ENCODE measurements around the gene FOXN4.
A peak's percentile ranks its signal among the peaks of the same experiment; 100 is the strongest.

The FOXN4 gene

DNA sequence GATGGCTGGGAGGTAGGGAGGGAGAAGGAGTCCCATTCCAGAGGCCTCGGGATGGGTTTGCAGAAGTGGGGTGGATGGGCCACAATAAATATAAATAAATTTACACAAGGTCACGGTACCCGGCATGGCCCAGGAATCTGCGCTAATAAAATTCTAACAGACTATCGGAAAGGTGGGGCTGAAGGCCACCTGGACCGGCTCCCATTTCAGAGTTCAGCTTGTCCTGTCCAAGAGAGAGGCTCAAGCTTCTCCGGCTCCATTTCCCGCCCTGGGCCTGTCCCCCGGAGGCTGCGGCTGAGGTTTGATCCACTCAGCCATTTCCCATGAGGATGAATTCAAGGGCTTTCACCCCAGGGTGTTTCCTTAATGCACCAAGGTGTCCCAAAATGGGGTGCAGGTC lies 30.2 kb downstream of the FOXN4 start:
- no peak for DNase-seq

DNA sequence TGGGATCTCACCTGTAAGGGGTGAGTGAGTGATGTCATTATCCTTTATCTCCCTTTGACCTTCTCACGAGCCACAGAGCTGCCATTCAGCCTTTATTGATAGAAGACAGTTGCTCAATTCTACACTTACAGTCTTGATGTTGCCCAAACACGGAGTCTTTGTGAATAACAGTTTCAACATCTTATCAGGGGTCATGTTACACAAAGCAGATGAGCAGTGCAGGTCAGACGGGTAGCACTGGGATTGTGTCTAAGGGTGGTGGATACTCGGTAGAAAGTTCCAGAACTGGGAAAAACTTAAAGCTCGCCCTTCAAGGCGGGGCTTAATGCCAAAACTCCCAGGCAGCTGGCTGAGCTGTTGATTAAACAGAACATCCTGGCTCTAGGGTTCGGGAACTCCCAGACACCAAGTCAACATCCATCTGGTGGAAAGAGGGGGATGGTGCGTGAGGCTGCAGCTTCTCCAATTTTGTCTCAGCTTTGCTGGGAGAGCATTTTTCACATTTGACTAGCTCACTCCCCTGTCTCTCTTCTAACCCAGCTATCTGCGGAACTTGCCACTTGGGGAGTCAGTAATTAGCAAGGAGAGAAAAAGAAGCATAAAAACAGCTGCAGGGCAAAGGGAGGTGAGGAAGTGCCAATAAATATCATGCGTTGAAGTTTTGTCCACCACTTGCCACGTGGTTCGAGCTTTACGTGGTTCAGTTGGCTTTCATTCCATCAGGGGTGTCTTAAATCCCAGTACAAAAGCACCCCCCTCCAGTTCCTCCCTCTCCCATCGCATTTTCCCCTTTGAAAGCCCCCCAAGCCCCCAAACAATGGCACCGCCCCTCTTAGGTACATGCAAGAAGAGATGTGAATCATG lies 31.0 kb downstream of the FOXN4 start:
- DNase-seq, result no peak

DNA sequence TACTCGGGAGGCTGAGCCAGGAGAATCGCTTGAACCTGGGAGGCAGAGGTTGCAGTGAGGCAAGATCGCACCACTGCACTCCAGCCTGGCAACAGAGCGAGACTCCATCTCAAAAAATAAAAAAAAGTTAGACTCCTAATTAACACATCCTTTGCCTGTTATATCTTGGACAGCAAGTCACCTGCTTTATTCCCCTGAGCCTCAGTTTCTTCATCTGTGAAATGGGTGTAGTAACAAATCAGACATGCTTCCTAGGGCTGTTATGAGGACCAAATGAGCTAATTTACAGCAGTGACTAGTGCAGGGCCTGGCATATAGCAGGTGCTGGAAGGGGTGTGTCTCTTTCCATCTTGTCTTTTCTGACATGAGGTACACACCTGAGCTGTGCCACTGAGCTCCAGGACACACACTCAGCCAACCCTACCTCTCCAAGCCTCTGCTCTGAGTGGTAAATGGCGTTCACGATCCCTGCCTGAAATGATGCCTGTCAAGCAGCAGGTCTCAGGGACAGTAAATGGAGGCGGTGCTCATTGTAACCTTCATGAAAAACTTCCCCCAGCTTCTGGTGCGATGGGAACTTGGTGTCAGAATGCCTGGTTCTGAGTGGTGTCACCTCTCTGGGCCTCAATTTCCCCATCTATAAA lies 31.7 kb downstream of the FOXN4 start:
- no peak for DNase-seq

DNA sequence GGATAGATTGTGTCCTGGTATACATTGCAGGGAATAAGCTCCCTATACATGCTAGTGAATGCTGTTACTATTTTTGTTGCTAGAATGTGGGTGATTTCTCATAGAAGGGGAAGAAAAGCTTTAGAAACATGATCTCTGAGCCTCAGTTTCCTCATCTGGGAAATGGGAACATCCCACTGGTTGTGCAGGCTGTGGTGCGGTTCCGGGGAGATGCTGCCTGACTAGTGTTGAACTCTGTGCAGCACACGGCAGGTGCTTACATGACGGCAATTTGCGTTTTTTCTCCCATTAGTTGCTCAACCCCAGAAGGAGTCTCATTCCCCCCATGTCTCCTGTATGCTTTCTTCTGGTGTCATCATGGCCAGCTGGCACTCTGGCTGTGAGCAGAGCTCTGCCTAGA lies 32.9 kb downstream of the FOXN4 start:
- no peak for DNase-seq

DNA sequence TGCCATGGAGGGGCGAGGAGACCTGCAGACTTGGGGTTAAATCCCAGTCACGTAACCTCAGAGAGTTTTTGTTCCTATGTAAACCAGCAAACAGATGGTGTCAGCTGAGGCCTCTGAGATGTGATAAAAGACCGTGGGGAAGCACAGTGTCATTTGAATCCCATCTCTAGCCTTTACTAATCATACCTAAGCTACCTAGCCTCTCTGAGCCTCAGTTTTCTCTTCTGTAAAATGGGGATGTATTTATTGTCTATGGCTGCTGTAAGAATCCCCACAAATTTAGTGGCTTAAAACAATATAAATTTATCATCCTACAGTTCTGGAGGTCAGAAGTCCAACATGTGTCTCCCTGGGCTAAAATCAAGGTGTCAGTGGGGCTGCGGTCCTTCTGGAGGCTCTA lies 33.9 kb downstream of the FOXN4 start:
- DNase-seq, result no peak

DNA sequence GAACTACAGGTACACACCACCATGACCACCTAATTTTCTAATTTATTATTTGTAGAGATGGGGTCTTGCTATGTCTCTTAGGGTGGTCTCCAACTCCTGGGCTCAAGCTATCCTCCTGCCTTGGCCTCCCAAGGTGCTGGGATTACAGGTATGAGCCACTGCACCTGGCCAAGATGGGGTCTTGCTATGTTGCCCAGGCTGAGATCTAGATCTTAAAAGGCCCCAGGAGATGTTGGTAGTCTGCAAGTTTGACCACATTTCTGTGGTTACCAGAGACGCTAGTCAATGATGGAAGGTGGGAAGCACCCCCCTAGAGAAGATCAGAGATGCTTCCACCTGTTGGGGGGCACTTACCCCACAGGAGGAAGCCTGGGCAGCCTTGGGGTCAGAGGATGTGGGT lies 34.7 kb downstream of the FOXN4 start:
- DNase-seq, result no peak

DNA sequence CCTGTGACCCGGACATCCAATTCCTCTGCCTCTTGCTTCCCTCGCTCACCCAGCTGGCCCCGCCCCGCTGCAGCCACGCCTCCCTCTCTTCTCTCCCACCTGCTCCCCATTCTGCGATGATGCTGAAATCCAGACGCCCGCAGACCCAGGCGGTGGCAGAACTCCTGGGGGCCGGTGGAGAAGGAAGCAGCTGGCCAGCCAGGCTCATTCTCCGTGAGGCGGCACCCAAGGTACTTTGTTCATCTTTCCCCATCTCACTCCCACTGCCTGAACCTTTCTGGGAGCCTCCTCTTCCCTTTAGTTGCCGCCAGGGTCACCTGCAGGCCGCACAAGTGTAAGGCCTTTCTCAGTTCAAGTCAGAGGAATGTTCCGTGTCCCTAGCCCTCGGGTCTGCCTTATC lies 35.7 kb downstream of the FOXN4 start:
- peak; percentile 68 for DNase-seq

DNA sequence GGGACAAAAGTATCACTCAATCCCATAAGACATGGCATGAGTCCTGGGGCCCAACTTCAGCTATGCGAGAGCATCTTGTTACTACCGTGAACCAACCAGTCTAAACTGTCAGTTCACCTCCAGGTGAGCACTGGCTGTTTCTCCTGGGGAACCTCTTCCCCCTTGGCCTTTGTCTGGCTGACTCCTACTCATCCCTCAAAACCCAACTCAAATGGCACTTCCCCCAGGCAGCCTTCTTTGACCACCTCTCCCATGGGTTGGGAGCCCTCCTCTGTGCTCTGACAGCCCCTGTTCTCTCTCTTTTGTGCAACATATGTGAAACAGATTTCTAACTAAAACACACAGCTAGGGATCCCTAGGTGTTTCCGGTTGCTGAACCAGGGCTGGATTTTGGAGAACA lies 37.7 kb downstream of the FOXN4 start:
- DNase-seq, result no peak

DNA sequence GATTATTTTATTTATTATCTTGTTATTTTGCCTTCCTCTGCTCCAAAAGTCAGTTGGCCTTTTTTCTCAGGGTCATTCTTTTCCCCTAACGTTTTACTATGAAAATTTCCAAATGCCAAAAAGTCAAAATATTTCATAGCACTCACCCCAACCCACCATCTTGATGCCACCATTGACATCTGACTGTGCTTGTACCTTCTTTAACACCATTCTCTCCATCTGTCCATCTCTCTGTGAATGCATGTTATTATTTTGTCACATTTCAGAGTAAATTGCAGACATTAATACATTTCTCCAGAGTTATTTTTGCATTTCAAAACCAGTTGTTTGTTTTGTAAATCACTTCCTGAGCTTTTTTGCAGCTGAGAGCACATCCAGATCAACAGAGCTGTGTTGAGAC lies 38.6 kb downstream of the FOXN4 start:
- no peak for DNase-seq

DNA sequence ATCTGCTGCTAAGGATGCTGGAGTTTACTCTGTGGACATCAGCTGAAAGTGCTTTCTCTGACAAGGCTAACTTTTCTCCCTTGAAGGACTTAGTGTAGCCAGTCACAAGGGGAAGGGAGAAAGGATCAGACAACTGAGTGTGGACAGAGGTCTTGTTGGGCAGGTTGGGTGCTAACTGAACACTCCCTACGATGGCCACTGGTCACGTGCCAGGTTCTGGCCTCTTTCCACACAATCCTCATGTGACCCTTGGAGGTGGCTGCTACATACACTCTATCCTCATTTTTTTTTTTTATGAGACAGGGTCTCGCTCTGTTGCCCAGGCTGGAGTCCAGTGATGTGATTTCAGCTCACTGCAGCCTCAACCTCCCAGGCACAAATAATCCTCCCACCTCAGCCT lies 39.7 kb downstream of the FOXN4 start:
- DNase-seq, result no peak

DNA sequence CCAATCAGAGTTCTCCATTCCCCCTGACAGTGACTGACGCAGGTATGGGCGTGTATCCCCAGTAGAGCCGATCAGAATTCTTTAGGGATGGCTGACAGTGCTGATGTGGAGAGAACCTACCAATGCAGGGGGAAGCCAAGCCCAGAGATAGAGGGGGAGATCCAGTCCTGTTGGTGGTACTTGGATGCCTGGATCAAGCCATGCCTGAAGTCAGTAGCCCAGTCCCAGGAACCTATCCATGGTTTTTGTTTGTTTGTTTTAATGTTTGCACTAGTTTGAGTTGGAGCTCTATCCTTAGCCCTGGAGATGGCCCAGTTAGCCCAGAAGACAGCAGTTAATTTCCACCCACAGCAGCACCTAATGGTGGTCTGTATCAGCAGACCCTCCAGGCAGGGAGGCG lies 40.2 kb downstream of the FOXN4 start:
- no peak for DNase-seq

DNA sequence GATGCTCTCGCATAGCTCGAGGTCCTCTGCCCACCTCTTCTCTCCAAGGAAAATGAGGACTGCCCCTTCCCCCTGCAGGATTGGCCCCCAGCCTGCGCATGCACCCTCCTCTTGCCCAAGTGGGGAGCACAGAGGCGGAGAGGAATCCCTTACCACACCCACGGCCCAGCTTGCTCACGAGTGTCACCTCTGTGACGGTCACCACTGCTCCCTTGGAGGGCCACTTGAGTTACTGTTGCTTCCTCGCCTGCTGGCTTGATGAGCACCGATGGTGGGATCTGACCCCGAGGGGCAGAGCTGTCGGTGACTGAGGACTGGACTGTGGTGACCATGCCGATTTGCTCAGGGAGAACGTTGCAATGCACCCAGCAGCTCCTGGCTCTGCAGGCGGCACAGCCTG lies 41.7 kb downstream of the FOXN4 start:
- DNase-seq, result no peak

DNA sequence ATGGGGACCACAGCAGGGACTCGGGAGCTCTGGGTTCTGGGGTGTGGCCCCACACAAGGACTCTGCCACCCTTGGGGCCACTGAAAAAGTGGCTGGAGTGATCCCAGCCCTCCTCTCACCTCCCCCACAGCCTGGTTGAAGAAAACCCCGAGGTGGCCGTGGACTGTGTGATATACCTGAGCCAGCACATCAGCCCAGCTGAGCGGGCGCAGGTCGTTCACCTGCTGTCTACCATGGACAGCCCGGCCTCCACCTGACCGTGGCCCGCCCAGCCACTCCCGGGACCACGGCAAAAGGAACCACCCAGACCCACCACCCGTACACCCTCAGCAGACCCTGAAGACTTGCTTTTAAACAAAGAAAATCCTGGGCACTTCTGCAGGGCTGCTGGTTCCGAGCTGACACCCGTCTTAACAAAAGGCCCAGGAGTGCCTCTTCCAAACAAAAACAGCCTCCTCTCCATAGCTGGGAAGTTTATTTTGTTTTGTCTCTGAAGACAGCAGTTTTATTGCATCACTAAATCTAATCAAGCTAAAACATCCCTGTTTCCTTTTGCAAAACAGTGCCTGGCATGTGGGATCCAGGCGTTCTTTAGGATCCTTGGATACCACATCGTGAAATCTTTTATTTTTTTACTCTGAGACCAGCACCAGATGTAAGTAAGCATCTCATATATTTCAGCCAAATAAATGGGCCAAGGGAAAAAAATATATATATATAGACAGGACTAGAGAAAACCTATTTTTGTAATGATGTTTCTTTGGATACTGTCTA lies 42.8 kb downstream of the FOXN4 start:
- DNase-seq, result no peak

DNA sequence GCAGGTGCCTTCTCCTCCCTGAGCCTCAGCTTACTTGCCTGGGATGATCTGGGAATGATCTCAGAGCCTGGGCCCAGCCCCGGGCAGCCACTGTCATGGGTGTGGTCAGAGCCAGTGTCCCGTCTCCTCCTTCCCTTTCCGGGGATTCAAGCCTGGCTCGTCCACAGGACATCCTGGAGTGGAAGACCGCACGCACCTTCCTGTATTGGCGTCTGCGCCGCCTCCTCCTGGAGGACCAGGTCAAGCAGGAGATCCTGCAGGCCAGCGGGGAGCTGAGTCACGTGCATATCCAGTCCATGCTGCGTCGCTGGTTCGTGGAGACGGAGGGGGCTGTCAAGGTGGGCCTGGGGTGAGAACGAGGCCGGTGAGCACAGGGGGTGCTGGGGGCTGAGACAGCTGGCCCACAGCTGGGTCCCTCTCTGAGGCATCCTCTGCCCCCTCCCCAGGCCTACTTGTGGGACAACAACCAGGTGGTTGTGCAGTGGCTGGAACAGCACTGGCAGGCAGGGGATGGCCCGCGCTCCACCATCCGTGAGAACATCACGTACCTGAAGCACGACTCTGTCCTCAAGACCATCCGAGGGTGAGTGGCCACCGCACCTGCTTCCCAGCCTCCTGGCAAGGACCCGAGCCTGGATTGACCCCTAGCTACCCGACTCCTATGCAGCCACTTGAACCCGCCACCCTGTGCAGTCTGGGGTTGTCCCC lies 44.0 kb downstream of the FOXN4 start:
- DNase-seq, result no peak

DNA sequence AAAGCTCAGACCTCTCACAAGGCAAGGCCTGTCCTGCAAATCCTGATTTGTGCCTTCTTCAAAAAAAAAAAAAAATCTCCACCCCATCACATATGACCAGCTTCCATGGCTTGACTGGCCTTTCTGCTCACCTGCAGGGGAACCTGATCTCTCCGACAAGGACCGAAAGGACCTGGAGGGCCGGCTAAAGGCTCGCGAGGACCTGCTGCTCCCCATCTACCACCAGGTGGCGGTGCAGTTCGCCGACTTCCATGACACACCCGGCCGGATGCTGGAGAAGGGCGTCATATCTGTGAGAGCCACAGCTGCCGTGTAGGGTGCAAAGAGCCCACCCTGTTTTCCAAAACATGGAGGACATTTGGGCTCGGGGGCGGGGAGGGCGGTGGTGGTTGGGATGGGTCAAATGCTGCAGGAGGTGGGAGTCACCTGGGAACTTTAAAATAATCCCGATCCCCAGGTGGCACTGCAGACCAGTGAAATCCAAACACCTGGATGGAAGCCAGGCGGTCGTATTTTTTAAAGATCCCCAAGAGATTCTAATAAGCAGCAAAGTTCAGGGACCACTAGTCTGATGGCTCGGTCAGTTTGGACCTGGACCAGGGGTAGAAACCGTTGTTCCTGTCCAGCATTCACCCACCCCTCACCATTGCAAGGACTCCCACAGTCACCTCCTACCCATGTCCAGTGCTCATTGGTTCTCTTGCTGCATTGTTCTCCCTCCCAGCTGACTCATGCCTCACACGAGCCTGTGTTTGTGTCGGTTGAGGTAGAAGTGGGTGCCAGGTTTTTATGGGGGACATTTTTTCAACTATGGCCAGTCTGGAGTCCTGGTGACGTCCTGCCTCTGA lies 44.8 kb downstream of the FOXN4 start:
- DNase-seq, result no peak

DNA sequence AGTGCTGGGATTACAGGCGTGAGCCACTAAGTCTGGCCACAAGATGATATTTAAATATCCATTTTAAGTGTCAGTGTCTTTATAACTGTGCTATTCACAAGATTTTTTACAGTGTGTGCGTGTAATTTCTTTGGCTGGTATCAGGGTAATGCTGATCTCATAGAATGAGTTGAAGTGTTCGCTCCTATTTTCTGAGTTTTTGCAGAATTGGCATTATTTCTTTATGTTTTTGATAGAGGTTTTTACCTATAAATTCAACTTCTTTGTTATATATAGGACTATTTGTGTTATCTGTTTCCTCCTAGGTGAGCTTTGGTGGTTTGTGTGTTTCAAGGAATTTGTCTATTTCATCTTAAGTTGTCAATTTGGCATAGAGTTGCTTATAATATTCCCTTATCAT lies 45.6 kb downstream of the FOXN4 start:
- no peak for DNase-seq

DNA sequence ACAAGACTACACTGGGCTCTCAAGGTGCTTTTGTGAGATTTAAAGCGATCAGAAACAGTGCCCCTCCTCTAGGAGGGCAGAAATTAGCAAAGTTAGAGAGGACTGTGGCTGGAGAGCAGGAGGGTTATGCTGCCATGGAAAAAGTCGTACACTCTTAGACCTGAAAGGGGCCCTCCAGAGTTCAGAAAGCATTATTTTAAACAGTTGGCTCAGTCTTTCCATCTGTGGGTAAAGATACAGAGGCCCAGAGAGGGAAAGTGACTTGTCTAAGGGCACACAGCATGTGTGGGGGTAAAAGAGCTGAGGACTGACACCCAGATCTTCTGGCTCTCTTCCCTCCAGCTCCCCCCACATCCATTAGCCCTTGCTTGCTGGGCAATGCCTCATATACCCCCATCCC lies 47.1 kb downstream of the FOXN4 start:
- DNase-seq, result no peak

DNA sequence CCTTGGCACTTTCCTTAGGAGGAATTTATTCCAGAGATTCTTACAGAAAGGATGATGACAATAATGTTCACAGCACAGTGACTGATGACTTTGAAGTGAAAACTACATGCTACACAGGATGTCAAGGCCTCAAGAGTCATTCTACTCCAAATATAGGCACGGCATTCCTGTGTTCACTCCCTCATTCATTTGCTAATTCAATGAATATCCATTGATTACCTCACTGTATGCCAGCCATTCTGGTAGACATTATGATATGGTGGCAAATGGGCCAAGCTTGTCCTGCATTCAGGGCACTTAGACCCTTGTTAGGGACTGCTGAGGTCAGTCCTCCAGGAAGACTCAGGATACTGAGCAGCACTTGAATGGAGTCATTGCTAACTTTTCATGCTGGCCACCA lies 48.0 kb downstream of the FOXN4 start:
- no peak for DNase-seq

DNA sequence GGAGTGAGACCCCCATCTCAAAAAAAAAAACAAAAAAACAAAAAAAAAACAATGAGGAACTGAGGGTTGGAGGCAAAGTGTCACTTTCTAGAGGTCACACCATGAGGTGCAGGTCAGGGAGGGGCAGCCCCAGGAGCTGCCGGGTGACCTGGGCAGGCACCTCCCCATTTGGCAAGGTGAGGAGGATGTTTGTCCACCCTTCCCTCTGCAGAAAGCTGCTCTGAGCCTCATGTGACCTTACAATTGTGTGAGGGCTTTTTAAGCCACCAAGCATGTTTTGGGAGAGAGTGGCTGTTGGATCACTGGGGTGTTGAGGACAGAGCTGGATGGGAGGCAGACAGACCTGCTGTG lies 49.6 kb downstream of the FOXN4 start:
- no peak for DNase-seq

DNA sequence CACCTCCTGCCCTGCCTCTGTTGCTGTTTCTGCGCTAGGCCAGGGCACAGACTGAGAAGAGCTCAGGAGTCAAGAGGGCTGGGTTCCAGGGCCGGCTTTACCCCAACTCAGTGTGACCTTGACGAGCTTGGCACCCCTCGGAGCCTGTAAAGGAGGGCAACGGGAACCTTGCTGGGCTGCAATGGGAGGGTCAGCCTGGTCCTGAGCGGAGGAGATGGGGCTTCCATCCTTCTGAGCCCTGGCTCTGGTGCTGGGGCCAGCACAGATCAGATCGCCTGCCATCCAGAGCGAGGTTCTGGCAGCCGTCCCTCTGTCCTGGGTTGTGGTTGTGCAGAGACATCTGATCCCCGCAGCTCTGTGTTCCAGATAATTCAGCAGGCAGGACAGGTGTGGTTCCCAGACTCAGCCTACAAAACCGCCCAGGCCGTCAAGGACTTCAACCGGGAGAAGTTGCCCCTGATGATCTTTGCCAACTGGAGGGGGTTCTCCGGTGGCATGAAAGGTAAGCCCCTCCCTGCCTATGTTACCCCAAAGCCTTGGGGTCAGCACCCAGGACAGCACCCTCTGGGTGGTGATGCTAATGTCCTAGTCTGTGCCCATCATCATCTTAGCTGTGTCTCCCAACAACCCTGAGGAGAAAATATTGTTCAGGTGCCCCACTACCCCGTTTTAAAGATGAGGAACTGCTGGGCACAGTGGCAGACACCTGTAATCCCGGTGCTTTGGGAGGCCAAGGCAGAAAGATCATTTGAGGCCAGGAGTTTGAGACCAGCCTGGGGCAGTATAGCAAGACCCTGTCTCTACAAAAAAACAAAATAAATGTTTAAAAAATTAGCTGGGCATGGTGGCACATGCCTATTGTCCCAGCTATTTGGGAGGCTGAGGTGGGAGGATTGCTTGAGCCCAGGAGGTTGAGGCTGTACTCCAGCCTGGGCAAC lies 50.2 kb downstream of the FOXN4 start:
- no peak for DNase-seq

DNA sequence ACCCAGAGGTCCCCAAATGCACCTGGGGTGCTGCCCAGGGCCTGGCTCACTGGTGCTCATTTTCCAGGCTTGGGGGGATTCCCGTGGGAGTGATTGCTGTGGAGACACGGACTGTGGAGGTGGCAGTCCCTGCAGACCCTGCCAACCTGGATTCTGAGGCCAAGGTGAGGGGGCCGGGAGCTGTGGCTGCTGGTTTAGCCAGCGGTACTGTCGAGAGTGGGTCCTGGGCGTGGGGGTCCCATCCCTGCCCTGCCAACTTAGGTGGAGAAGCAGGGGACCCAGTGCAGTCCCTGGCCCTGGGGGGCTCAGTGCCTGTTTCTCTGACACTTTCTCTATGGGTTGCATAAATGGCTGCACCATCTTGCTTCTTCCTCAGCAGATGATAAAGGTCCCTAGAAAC lies 50.9 kb downstream of the FOXN4 start:
- DNase-seq, result no peak
